OCI-LY3 (cell line): Measurements from ENCODE around the gene BPIFB6.

Experiments
- CTCF ChIP-seq: fragments of 200-600, 300-600 bp; sonication (generic); IDR thresholded peaks from 2 replicates; pipeline ENCODE4 v1.5.1; 2014; ENCODE audit warnings: antibody characterized with exemption, low read length, low read depth
- EZH2phosphoT487 ChIP-seq: fragments of 200-600 bp; shearing (Covaris generic); IDR thresholded peaks from 2 replicates; pipeline ENCODE4 v1.6.1; 2018; ENCODE audit warnings: antibody characterized with exemption, mixed run types, low read depth

- no peak for TF ChIP-seq CTCF
- TF ChIP-seq EZH2phosphoT487 = no peak
These were observed 13.1 kb upstream of the BPIFB6 start for GRCh38 chr20:33018169-33018931.
